GM20431 (cell line): ENCODE data around the gene NECTIN2.
"Not testable (repeated sequence)": the region's sequence is repeated elsewhere in the genome, so short reads cannot be mapped to it uniquely, and the experiment has no call there.

Source experiments
- in situ Hi-C: fragments of 300-500 bp; cut with MseI, MboI; formaldehyde crosslinking; loops from one replicate; pipeline ENCODE4 v1.15.0; 2020; ENCODE audit warnings: low sequenced_read_pairs; ENCODE audit not compliant: unreplicated experiment

NECTIN2 gene

GRCh38 chr19:44848036-44848811 is 2.1 kb downstream of the NECTIN2 start:
- in situ Hi-C loops, result no loop called here

- in situ Hi-C loops, result no loop called here
These were observed 2.8 kb downstream of the NECTIN2 start for GRCh38 chr19:44848812-44849447.

- in situ Hi-C loops, result no loop called here
These were observed 4.6 kb downstream of the NECTIN2 start for GRCh38 chr19:44850641-44851109.

- in situ Hi-C loops, result no loop called here
These were observed 5.3 kb downstream of the NECTIN2 start for GRCh38 chr19:44851427-44851826.

GRCh38 chr19:44855606-44856005 is 9.5 kb downstream of the NECTIN2 start:
- in situ Hi-C loops, result no loop called here

GRCh38 chr19:44856421-44857083 is 10.5 kb downstream of the NECTIN2 start:
- in situ Hi-C loops, result no loop called here

- in situ Hi-C loops, result no loop called here
These were observed 11.7 kb downstream of the NECTIN2 start for GRCh38 chr19:44857837-44858236.

GRCh38 chr19:44861576-44861975 is 15.5 kb downstream of the NECTIN2 start:
- in situ Hi-C loops, result not testable (repeated sequence)

- in situ Hi-C loops, result no loop called here
These were observed 17.9 kb downstream of the NECTIN2 start for GRCh38 chr19:44863990-44864389.

GRCh38 chr19:44865196-44865767 is 19.2 kb downstream of the NECTIN2 start:
- in situ Hi-C loops, result no loop called here

GRCh38 chr19:44866664-44867063 is 20.6 kb downstream of the NECTIN2 start:
- in situ Hi-C loops, result no loop called here

- in situ Hi-C loops, result no loop called here
These were observed 21.5 kb downstream of the NECTIN2 start for GRCh38 chr19:44867578-44867977.

- in situ Hi-C loops, result no loop called here
These were observed 23.8 kb downstream of the NECTIN2 start for GRCh38 chr19:44869733-44870470.

- in situ Hi-C loops, result no loop called here
These were observed 25.7 kb downstream of the NECTIN2 start for GRCh38 chr19:44871809-44872208.

- in situ Hi-C loops, result no loop called here
These were observed 26.6 kb downstream of the NECTIN2 start for GRCh38 chr19:44872661-44873060.

- in situ Hi-C loops, result no loop called here
These were observed 28.2 kb downstream of the NECTIN2 start for GRCh38 chr19:44874317-44874716.

- in situ Hi-C loops, result no loop called here
These were observed 29.8 kb downstream of the NECTIN2 start for GRCh38 chr19:44875666-44876451.

GRCh38 chr19:44876930-44877535 is 30.9 kb downstream of the NECTIN2 start:
- in situ Hi-C loops, result no loop called here
